Activated naive CD8-positive, alpha-beta T cell treated with anti-CD3 and anti-CD28 coated beads, Interleukin-2, amount 50 U/mL, for 16 hours (primary cell): ENCODE results near the gene DMWD.

Experiments
- DNase-seq: peaks from one replicate; pipeline ENCODE4 v3.0.0-alpha.2; 2020; ENCODE audit warnings: low read depth, low spot score

DMWD gene, protein sequence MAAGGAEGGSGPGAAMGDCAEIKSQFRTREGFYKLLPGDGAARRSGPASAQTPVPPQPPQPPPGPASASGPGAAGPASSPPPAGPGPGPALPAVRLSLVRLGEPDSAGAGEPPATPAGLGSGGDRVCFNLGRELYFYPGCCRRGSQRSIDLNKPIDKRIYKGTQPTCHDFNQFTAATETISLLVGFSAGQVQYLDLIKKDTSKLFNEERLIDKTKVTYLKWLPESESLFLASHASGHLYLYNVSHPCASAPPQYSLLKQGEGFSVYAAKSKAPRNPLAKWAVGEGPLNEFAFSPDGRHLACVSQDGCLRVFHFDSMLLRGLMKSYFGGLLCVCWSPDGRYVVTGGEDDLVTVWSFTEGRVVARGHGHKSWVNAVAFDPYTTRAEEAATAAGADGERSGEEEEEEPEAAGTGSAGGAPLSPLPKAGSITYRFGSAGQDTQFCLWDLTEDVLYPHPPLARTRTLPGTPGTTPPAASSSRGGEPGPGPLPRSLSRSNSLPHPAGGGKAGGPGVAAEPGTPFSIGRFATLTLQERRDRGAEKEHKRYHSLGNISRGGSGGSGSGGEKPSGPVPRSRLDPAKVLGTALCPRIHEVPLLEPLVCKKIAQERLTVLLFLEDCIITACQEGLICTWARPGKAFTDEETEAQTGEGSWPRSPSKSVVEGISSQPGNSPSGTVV

DNA sequence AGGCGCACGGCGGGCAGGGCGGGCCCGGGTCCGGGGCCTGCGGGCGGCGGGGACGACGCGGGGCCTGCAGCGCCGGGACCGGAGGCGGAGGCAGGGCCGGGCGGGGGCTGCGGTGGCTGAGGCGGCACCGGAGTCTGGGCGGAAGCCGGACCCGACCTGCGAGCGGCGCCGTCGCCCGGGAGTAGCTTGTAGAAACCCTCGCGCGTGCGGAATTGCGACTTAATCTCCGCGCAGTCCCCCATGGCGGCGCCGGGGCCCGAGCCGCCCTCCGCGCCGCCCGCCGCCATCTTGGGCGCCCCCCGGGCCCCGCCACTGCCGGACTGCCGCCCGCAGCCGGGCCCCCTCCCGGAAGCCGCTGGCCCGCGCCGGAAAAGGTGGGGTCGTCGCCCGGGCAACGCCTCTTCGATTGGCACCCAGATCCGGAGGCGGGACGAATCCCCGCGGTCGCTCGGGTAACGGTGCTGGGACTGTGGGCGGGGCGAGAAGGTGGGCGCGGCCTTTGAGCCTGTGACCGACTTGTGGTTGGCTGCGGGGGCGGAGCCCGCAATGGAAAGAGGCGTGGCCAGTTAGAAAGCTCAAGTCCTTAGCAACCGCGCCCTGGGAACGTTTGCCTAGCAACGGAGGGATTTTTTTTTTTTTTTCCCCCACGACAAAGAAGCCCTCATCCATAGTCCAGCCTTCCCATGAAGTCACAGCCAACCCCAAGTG, at the start of gene DMWD:
Gene DMWD (minus strand): TSS at position 376 of the 708 bp plus-strand sequence. CDS start 89 bp downstream, at position 287.
- DNase-seq = peak; percentile 99

DNA sequence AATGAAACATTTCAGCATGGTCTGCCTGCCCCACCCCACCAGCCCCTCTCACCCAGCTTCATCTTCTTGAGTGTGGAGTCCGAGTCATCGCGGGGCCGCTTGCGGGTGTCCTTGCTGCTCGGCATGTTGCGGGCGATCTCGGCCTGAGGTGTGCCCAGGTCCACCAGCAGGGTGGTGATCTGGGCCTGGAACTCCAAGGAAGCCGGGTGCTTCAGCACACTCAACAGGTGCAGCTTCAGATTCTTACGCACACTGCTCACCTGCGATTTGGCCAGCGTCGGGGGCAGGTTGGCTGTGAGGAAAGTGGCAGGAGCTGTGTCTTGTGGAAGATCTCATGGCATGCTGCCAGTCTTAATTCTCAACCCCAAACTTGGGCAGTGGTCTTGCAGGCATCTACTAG, 49.6 kb upstream of the DMWD start:
- DNase-seq = no peak

DNA sequence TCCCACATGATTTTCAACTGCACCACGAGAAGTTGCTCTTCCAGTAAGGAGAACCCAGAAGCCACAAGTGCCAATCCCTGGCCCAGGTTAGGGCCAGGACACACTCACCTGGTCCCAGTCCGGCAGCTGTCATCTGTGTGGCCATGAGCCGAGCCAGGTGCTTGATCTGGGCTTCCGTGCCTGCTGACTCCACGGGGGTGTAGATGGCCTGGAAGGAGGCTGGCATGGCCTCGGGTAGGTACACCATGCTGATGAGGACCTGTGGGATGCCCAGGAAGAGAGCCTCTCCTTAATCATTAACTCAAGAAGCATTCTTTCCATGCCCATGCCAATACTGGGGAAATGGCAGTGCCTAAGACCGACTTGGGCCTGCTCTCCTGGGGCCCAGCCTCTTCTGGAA, 42.3 kb upstream of the DMWD start:
- no peak for DNase-seq

DNA sequence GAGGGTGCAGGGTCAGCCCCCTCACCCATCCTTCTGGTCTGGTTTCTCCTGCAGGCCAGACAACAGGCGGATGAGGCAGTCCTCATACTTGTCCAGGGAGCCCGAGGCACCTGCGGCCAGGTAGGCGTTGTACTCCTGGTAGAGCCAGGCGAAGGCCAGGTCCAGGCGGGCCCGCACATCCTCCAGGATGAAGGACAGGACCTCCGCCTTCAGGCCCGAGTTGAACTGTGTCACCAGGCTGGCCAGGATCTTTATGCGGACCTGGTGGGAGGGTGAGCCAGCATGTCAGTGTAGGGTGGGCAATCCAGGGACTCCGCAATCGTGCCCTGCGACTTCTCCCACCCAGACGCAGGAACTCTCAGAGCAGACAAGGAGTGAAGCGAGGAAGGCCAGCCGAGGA, 36.3 kb upstream of the DMWD start:
- no peak for DNase-seq

DNA sequence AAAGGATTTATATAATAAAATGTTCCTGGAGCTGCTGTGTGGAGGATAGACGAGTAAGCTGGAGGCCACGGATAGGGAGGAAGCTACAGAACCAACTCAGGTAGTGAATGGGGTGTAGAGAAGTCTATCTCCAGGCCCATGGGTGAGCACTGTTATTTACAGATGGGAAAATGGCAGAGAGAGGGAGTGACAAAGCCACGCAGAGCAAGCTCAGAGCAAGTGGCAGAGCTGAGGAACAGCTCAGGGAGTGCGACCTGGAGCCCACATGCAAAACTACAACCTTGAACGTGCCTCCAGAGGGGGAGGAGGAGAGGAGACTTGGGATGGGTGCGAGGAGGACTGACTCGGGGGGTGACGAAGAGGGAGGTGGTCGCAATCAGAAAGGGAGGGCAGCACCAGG, 35.9 kb upstream of the DMWD start:
- no peak for DNase-seq

DNA sequence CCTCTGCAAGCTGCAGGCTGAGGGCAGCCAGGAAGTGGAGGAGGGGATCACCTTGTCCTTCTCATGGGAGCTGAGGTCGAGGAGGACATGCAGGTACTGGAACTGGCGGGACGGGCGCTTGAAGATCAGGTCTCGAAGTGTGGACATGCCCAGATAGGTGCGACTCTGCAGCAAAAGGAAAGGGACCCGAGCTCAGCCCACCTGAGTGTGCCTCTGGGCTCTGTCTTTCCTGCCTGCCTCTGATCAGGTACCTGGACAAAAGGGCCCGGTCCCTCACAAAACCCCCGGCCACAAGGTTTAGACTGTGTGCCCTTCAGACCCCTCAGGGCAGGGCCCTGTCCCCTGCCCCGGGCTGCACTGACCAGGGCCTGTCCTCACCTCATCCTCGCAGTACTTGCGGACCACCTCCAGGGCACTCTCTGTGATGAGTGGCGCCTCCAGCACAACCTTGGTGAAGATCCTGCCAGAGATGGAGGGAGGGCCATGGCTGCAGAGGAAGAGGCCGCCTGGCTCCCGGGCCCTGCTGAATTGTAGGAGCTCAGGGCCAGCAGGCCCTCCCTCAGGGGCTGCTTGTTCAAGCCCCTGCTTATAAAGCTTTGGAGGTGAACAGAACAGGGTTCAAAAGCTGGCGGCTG, 34.9 kb upstream of the DMWD start:
- no peak for DNase-seq

DNA sequence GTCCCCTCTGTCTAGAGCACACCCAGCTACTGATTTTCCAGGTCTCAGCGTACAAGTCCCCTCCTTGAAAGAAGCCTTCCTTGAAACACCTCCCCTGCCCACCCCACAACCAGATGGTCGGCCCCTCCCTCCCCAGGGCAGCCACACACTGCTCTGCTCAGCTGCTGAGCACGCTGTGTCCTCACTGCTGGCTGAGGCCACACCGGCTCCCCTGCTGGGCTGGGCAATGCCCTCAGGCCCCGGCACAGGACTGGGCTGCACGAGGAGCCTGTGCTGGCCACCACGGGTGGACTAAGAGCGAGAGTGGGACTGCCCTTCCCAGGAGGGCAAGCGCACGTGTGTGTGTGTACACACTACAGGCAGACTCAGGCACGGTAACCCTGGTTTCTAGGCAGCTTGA, 34.3 kb upstream of the DMWD start:
- DNase-seq = no peak

DNA sequence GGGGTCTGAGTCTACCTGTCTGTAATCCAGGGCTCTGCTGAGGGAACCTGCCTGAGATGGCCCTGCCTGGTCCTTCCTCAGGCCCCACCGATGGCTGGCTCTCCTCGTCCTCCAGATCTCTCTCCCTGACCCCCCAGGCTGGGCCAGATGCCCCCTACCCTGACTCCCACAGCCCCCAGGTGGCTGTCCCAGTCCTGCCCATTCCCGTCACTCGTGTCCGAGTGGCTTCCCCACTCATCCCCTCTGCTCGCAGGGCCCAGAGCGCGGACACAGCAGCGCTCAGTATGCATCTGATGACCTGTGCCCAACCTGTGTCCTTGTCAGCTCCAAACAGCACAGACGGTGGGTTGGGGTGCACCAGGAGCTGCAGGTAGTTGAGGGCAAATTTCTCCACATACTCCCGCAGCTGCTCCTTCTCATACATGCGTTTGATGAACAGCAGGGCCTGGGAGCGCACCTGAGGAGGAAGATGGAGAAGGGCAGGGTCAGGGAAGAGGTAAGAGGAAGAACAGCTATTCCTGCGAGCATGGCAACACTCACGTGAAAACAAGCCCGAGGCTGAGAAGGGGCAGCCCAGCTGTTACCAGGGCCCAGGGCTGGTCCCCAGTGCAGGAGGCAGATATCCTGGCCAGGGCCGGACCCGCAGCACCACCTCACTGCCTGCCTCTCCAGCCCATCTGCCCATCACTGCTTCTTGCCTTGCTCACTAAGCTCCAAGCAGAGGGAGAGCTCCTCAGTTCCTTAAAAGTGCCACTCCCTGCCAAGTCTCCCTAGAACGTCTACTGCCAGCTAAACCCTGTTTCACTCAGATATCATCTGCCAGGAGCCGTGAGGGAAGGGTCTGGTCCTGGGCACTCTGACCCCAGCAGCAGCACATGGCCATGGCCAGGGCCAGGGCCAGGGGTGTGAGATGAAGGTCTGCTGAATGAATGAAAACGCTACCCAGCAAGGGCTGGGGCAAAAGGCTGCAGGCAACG, 33.6 kb upstream of the DMWD start:
- no peak for DNase-seq

DNA sequence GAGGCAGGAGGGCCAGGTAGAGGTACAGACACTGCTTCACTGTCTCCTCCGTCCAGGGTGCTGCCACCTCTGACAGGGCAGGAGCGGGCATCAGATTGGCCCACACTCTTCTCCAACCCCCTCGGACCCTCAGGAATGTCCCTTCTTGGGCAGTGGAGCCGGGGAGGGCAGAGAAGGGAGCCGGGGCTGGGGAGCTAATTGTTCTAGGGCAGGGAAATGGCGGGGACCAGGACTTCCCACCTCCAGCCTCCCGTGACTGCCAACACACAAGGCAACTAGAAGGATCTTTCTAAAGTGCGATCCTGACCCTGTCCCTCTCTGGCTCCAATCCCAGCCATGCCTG, 32.6 kb upstream of the DMWD start:
- no peak for DNase-seq

DNA sequence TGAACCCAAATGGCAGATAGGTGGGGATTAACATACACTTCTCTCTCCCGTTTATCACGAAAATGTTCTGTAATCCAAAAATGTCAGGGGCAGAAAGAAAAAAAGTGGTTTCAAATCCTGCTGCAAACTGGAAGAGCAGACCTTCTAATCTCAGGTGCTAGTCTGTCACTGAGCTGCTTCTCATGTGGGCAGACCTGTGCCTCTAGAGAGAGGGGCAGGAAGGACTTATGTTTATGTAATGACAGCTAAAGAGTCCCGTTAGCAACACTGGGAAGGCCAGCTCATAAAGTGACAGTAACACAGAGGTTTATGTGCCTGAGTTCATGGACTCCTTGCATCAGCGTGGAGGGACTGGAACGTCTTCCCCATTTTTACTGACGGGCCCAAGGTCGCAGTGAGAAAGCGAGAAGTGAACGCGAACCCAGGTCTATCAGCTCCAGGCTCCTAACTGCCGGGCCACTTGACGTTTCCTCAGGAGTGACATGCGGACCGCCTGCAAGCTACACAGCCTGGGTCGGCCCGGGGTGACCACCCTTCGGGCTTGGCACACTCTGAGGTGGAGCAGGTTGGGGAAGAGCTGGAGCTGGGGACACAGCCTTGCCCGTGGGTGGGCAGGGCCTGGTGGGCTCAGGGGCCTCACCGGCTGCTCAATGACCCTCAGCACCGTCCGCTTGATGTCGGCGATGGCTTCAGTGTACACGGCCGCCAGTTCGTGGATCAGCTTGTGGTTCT, 32.1 kb upstream of the DMWD start:
- DNase-seq = no peak

DNA sequence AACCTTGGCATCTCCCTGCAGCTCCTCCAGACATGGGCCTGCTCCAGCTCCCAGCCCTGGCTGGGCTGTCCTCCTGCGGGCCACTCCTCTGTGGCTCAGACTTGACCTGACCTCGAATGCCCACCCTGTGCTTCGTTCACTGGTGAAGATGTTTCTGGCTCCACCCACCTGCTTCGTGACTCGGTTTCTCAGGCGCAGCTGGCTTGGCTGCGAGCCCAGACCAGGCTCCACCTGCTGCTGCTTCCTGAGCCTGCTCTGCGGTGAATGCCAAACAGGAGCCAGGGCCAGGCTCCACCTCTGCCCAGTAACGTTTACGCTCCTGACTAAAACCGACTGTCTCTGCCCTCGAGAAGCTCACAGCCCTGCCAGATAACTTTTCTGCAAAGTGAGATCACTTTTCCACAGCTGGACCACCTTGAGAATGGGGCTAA, 31.4 kb upstream of the DMWD start:
- no peak for DNase-seq

DNA sequence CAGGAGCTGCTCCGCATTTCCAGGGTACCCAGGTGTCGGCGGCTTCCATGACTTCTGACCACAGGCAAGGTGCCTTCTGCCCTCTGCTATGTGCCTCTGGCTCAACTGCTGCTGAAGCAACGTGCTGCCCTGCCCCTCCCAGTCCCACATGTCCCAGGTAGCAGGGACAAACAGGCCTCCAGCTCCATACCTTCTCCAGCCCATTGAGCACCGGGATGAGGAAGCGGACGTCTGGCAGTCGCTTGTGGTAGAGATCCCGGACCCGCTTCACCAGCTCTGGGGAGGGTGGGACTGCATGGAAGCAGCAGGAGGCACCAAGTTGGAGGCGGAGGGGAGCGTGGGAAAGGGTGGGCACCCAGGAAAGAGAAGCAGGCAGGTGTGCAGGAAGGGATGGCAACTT, 30.5 kb upstream of the DMWD start:
- DNase-seq = no peak

DNA sequence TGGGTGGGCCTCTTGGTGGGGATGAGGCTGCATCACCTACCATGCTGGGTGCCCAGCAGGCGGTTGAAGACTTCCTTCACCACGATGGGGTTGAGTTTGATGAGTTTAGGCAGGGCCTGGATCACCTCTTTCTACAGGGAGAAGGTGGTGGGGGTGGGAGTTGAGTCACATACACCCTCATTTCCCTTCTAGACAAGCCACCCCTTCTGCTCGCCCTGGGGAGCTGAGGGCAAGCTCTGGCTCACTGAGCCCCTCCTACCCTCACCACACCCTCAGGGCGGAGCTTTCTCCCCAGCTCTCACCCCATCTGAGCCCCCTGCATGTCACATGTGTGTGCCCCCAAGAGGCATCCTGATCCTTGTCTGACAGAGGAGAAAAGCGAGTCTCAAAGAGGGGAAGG, 30.1 kb upstream of the DMWD start:
- DNase-seq = no peak

DNA sequence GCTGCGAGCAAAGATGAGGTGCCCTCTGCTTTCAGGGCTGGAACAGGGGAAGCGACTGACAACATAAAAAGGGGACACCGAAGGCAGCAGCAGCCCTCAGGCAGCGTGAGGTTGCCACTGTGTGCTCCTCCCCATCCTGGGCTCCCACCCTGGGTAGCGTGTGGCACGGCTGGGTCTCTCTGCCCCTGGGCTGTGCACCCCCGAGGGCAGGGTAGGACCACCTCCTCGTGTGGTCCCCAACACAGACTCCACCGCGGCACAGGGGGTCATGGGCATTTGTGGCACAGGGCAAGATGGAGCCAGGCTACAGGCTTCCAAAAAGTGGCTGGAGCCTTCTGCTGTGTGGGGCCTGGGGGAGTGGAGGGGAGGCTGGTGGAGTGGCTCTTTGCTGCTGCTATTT, 28.9 kb upstream of the DMWD start:
- no peak for DNase-seq

DNA sequence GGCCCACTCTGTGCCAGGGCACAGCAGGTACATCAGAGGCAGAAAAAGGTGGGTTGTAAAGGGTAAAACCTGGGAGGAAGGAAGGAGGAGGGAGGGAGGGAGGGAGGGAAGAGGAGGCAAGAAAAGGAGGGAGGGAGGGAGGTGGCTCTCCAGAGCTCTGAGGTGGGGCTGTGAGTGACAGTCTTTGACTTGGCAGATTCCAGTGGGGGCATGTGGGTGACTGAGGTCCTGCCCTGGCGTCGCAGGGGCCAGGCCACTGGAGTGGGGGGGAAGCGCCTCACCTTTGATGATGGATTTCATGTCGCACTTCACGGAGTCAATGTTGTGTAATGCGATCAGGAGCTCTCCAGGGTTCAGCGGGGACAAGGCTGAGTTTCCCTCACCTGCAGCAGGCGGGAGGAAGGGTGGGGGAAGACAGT, 28.5 kb upstream of the DMWD start:
- no peak for DNase-seq

DNA sequence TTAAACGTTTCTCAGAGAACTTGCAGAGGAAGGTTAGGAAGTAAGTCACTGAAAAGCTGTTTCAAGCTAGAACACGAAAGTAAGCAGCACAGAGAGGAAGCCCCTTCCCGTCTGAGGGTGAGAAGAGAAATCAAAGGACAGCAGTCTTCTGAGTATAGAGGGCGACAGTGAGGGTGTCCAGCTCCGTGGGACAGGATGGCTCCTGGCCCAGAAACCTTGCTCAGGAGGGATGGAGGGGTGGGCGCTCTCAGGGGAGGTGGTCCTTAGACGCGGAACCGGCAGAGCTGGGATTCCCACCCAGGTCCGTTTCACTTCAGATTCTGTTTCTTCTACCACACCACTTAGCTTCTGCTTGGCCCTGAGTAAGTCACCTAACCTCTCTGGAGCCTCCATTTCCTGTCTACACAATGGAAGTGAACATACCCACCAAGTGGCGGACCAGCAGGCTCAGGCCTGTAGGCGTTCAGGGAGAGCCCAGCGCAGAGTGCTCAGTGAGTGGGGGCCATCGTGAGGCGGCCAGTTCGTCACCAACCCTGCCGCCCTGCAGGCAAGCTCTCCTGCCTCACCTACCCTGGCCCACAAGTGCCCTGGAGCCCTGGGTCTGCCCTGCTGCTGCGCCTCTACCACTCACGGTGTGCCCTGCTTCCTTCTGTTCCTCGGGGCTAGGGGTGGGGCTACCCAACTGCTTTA, 27.9 kb upstream of the DMWD start:
- DNase-seq = no peak

DNA sequence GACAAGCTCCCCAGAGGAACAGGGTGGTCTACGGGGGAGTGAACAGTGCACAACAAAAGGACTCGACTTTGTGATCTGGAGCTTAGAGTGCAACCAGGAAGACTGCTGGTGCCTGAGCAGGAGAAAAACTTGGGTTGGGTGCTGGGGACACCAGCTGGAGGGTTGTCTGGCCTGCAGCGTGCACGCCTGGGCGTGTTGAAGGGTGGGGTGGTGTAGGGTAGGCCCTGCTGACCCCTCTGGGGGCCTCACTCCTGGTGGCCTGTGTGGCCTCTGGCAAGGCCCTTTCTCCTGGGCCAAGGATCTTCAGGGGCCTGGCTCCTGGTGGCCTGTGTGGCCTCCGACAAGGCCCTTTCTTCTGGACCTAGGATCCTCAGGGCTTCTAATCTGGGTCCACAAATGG, 27.1 kb upstream of the DMWD start:
- no peak for DNase-seq

DNA sequence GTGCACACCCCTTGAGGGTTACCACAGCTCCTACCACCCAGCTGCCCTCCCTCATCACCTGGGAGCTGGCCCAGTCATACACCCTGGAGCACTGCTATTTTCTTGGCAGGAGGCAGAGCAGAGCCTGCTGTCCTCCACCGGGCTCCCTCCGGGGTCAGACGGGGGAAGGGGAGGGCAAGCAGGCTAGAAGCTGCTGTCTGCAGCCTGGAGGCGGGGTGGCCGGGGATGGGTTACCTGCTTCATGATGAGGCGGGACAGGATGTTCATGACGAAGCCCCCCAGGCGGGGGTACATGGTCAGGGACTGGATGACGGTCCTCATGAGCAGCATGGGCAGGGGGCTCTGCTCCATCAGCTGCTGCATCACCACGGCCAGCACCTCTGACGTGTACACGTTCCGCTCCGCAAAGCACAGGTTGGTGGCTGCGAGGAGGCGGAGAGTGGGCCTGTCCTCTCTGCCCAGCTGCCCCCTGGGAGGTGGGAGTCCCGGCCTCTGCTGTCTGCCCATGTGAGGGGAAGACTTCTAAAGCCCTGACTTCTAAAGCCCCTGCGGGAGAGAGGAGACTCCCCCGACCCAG, 25.2 kb upstream of the DMWD start:
- no peak for DNase-seq

DNA sequence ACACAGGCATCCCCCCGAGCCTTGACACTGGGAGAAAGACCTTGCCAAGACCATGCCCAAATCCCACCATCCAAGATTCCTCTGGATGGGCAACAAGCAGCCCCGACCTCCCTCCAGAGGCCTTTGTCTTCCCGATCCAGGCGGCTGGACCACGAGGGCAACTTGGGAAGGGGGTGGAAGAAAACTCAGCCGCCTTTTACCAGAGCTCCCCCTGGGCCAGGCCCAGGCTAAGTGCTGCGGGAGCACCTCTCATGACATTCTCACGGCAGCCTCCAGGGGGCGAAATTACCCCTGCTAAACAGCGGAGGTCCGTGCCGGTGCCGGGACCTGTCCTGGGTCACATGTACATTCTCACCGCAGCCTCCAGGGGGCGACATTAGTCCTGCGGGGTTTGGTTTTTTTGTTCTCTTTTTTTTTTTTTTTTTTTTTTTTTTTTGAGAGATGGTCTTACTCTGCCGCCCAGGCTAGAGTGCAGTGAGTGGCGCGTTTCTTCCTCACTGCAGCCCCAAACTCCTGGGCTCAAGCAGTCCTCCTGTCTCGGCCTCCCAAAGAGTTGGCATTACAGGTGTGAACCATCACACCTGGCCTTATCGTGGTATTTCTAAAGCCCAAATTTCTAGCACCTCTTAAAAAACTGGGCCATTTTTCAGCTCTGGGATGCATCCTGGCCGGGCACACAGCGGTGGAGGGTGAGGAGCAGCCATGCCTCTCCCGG, 24.5 kb upstream of the DMWD start:
- DNase-seq = peak; percentile 94
